Transverse colon (tissue), 4 donors: ENCODE results near the gene CAV2. TPM values are rescaled to one million over a fixed set of nuclear protein-coding genes. Genes with fewer than 3 reads are reported as not detected.

Experiments
- DNase-seq: peaks from one replicate; pipeline ENCODE4 v3.0.0-alpha.2; 2019
- H3K27ac ChIP-seq, 4 donors: fragments of 200-600 bp; sonication (generic); 2 replicates each; pipeline ENCODE4 v1.5.1; 2016 to 2018; ENCODE audit warnings: inconsistent platforms in 4 of 4
- H3K27me3 ChIP-seq: fragments of 200-600 bp; sonication (generic); 2 replicates; pipeline ENCODE4 v1.5.1; 2017; ENCODE audit warnings: inconsistent platforms
- H3K36me3 ChIP-seq, 4 donors: fragments of 200-600 bp; sonication (generic); 2 replicates each; pipeline ENCODE4 v1.5.1; 2017 to 2019; ENCODE audit warnings: inconsistent platforms in 4 of 4
- H3K4me1 ChIP-seq, 4 donors: fragments of 200-600 bp; sonication (generic); 2 replicates each; pipeline ENCODE4 v1.5.1; 2017 to 2020; ENCODE audit warnings: inconsistent platforms in 4 of 4
- H3K4me3 ChIP-seq, 4 donors: fragments of 200-600 bp; sonication (generic); 1 replicate in 1 of 4; 2 replicates in 3 of 4; pipeline versions ENCODE4 v1.5.1 to v1.6.1; 2017 to 2019; ENCODE audit warnings: inconsistent platforms in 4 of 4
- H3K9me3 ChIP-seq, 2 donors: fragments of 200-600 bp; sonication (generic); 2 replicates each; pipeline ENCODE4 v1.5.1; 2017 to 2019; ENCODE audit warnings: inconsistent platforms in 2 of 2
- CTCF ChIP-seq, 5 experiments: fragments of 200-600 bp in 3 of 5; fragments of 450-650 bp in 2 of 5; sonication (generic) in 3 of 5; IDR thresholded peaks; 1 replicate in 2 of 5; 2 replicates in 3 of 5; pipeline ENCODE4 v1.5.1; 2016 to 2017; ENCODE audit warnings: antibody characterized with exemption in 5 of 5, inconsistent platforms in 3 of 5, mild to moderate bottlenecking in 2 of 5, moderate library complexity in 1 of 5
- EP300 ChIP-seq: sonication (generic); formaldehyde crosslinking; IDR thresholded peaks from one replicate; pipeline ENCODE4 v1.6.1; 2017; ENCODE audit warnings: antibody characterized with exemption, low read depth
- POLR2A ChIP-seq: fragments of 450-650 bp; IDR thresholded peaks from one replicate; pipeline ENCODE4 v1.6.1; 2016; ENCODE audit warnings: antibody characterized with exemption, mild to moderate bottlenecking, moderate library complexity
- POLR2AphosphoS5 ChIP-seq, 3 donors: sonication (generic); formaldehyde crosslinking; IDR thresholded peaks; one replicate each; pipeline ENCODE4 v1.6.1; 2016; ENCODE audit warnings: antibody characterized with exemption in 3 of 3
- WGBS, 2 donors: methylation state at CpG; one replicate each; pipeline ENCODE4 v1.1.5; 2018; ENCODE audit warnings: low coverage in 1 of 2; 5-methylcytosine and 5-hydroxymethylcytosine counted together
- in situ Hi-C, 4 donors: fragments of 200-750 bp; cut with MboI; loops; one replicate each; pipeline versions ENCODE4 v1.15.0 to v1.15.1; 2017; ENCODE audit warnings: low sequenced_read_pairs in 3 of 4, low pct_ligation_motif_present in 1 of 4, low pct_unique_long_range_greater_than_20kb in 1 of 4
- intact Hi-C: fragments of 100-400 bp; cut with DNase I; formaldehyde crosslinking; loops from one replicate; pipeline ENCODE4 v1.15.1; 2023; ENCODE audit warnings: low total_unique reads
- total RNA-seq, 4 donors: library from RNA; depleted of rRNA; stranded (reverse); fragments of >200 nt; gene quantifications; one replicate each; pipeline ENCODE4 v1.1.0, GENCODE V29; 2016

Gene CAV2
- total RNA-seq: 10 to 100 TPM in 3 of 4 donors, 1 to 10 TPM in 1; 4.1 to 28.3 (median 13.9) TPM

- intact Hi-C loops: no loop called here
- Histone ChIP-seq H3K9me3 (no peaks in the 10 kb centered on the region), H3K4me3 (peak within 1 kb of the TSS; percentile 44 to 85 (median 60)), H3K27me3 (peaks cover 5% of the 10 kb centered on the region), H3K27ac (peak within 1 kb of the TSS; percentile 83 to 90 (median 86)), H3K36me3 (no peaks in the 10 kb centered on the region), H3K4me1 (peaks cover 0 to 17% (median 13%) of the 10 kb centered on the region in 4 donors)
- in situ Hi-C loops: no loop called here
- peak in 1 of 3 donors; percentile 20 for TF ChIP-seq POLR2AphosphoS5 (IDR thresholded peaks at IDR 0.05)
- TF ChIP-seq EP300: no peak
- peak; percentile 10 for TF ChIP-seq POLR2A
- no peak for TF ChIP-seq CTCF (IDR thresholded peaks at IDR 0.05)
- peak; percentile 64 for DNase-seq
- WGBS, 2 donors: 6% methylated on average over 34 of the region's 86 CpGs; no CpG with 5 or more reads in 1 of the 2 donors
Observed at GRCh38 chr7:116499168-116500077, at the start of gene CAV2. TSS of gene CAV2 (plus strand) at chr7:116499738. CDS start at chr7:116499782, 44 bp downstream.

GRCh38 chr7:116449950-116450349 is 49.6 kb upstream of the CAV2 start:
- in situ Hi-C loops: no loop called here
- Histone ChIP-seq H3K27ac (peak overlapping the region in 3 of 4 donors; percentile 53 to 63 (median 57)), H3K4me1 (peaks cover 3 to 28% (median 3%) of the 10 kb centered on the region in 4 donors), H3K27me3 (no peaks in the 10 kb centered on the region), H3K9me3 (no peaks in the 10 kb centered on the region), H3K36me3 (no peaks in the 10 kb centered on the region), H3K4me3 (no peak overlapping the region)
- no peak for DNase-seq
- intact Hi-C loops: no loop called here
- TF ChIP-seq POLR2A (no peak), POLR2AphosphoS5 (IDR thresholded peaks at IDR 0.05) (no peak), CTCF (IDR thresholded peaks at IDR 0.05) (no peak), EP300 (no peak)
- 57 to 61% methylated on average over 4 of the region's 4 CpGs for WGBS, 2 donors

- no peaks in the 10 kb centered on the region for H3K27me3 ChIP-seq
- H3K36me3 ChIP-seq: no peaks in the 10 kb centered on the region
- no peak for TF ChIP-seq POLR2AphosphoS5 (IDR thresholded peaks at IDR 0.05)
- no peak for TF ChIP-seq CTCF (IDR thresholded peaks at IDR 0.05)
- no peak for TF ChIP-seq POLR2A
- TF ChIP-seq EP300: no peak
- no peak for DNase-seq
- H3K9me3 ChIP-seq: no peaks in the 10 kb centered on the region
- WGBS, 2 donors: 80% methylated on average over 2 of the region's 2 CpGs; no CpG with 5 or more reads in 1 of the 2 donors
- H3K4me3 ChIP-seq: no peak overlapping the region
- in situ Hi-C loops (no loop called here), intact Hi-C loops (no loop called here)
- H3K27ac ChIP-seq: no peak overlapping the region
- H3K4me1 ChIP-seq: peaks cover 3 to 25% (median 3%) of the 10 kb centered on the region in 4 donors
Observed at GRCh38 chr7:116451957-116452729, 47.4 kb upstream of the CAV2 start.

- H3K27ac ChIP-seq: no peak overlapping the region
- no peaks in the 10 kb centered on the region for H3K9me3 ChIP-seq
- H3K4me1 ChIP-seq: peaks cover 0 to 6% (median 3%) of the 10 kb centered on the region in 4 donors
- H3K36me3 ChIP-seq: no peaks in the 10 kb centered on the region
- H3K27me3 ChIP-seq: no peaks in the 10 kb centered on the region
- no peak for DNase-seq
- intact Hi-C loops: no loop called here
- H3K4me3 ChIP-seq: no peak overlapping the region
- WGBS, 2 donors: 86 to 95% methylated on average over 2 of the region's 2 CpGs
- TF ChIP-seq POLR2AphosphoS5 (IDR thresholded peaks at IDR 0.05): no peak
- TF ChIP-seq CTCF (IDR thresholded peaks at IDR 0.05): no peak
- TF ChIP-seq EP300: no peak
- no peak for TF ChIP-seq POLR2A
- in situ Hi-C loops: no loop called here
Observed at GRCh38 chr7:116454377-116454776, 45.2 kb upstream of the CAV2 start.
